ENCODE measurements around the gene RIIAD1. TPM values are rescaled to one million over a fixed set of nuclear protein-coding genes. Genes with fewer than 3 reads are reported as not detected.

RIIAD1 gene, protein sequence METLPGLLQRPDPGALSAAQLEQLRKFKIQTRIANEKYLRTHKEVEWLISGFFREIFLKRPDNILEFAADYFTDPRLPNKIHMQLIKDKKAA
- not detected in 2 replicates for total RNA-seq

GRCh38 chr1:151720974-151721787 is at the start of gene RIIAD1:
Gene RIIAD1 (plus strand): TSS chr1:151721522. CDS start chr1:151721537, 15 bp downstream.

DNA sequence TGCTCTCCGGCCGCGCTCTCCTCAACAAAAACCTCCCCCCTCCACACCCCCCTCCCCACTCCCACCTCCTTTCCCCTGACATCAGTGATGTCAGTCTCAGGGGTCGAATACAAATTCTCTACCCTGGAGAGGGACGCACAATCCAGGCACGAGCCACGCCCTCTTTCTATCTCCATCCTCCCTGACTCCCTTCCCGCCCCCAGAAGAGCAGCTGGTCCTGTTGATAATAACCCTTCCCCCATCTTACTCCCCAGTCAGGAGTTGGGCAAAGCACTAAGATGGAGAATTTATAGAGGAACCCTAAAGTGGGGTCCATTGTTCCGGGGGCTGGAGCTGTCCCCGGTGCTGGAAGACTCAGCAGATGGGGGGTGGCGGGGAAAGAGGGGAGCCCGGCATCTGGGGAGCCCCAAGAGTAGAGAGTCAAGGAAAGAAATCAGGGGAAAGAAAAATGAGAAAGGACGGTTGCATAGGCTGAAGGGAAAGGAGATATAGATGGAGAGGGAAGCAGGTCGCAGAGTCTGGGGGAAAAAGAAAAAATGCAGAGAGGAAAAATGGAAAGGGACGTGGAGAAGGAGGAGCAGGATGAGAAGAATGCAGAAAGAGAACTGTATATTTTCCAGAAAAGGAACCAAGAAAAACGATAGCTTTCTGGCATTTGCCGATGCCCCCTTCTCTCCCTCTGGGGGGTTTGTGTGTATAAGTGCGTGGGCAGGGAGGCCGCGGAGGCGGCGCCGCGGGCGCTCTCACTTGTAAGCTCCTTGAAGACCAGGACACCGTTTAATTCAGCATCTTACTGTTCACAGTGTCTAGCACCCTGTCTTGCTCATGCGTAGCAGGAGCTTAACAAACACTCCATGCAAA is 4.3 kb upstream of the RIIAD1 start, which contains the start of gene CELF3:
CELF3 (minus strand) TSS at position 33 of the 861 bp plus-strand sequence. CDS start 783 bp downstream, outside the sequence.

GRCh38 chr1:151762941-151763921 is 41.9 kb downstream of the RIIAD1 start, which contains the start of gene MRPL9:
Gene MRPL9 (minus strand): TSS chr1:151763496. CDS start chr1:151763479, 17 bp downstream.

Other genes with a start within 250 kb of the RIIAD1 start
- gene CGN, start 210.1 kb upstream of the RIIAD1 start, total RNA-seq = not detected in 2 replicates
- gene TUFT1, start 181.2 kb upstream of the RIIAD1 start, total RNA-seq = 4.5 and 7.4 TPM in 2 replicates
- 38.3 and 38.5 TPM in 2 replicates for gene SNX27, start 109.5 kb upstream of the RIIAD1 start, total RNA-seq
- gene CELF3, start 4.7 kb upstream of the RIIAD1 start, total RNA-seq = not detected in 2 replicates
- gene MRPL9, start 42.0 kb downstream of the RIIAD1 start, total RNA-seq = 73.1 and 97.4 TPM in 2 replicates
- gene TDRKH, start 69.0 kb downstream of the RIIAD1 start, total RNA-seq = 1.5 and 3.8 TPM in 2 replicates
- gene LINGO4, start 83.9 kb downstream of the RIIAD1 start, total RNA-seq = not detected in 2 replicates
- gene RORC, start 110.3 kb downstream of the RIIAD1 start, total RNA-seq = under 0.01 and 0.15 TPM in 2 replicates
- not detected in 2 replicates for gene C2CD4D, start 118.3 kb downstream of the RIIAD1 start, total RNA-seq
- 0.17 TPM in 1 of 2 replicates, not detected in the other for gene THEM5, start 132.2 kb downstream of the RIIAD1 start, total RNA-seq
- 10.6 and 13.2 TPM in 2 replicates for gene THEM4, start 188.0 kb downstream of the RIIAD1 start, total RNA-seq

Data from smooth muscle cell of trachea (primary cell).